ENCODE data around the gene GOLGA2.

The GOLGA2 gene, protein sequence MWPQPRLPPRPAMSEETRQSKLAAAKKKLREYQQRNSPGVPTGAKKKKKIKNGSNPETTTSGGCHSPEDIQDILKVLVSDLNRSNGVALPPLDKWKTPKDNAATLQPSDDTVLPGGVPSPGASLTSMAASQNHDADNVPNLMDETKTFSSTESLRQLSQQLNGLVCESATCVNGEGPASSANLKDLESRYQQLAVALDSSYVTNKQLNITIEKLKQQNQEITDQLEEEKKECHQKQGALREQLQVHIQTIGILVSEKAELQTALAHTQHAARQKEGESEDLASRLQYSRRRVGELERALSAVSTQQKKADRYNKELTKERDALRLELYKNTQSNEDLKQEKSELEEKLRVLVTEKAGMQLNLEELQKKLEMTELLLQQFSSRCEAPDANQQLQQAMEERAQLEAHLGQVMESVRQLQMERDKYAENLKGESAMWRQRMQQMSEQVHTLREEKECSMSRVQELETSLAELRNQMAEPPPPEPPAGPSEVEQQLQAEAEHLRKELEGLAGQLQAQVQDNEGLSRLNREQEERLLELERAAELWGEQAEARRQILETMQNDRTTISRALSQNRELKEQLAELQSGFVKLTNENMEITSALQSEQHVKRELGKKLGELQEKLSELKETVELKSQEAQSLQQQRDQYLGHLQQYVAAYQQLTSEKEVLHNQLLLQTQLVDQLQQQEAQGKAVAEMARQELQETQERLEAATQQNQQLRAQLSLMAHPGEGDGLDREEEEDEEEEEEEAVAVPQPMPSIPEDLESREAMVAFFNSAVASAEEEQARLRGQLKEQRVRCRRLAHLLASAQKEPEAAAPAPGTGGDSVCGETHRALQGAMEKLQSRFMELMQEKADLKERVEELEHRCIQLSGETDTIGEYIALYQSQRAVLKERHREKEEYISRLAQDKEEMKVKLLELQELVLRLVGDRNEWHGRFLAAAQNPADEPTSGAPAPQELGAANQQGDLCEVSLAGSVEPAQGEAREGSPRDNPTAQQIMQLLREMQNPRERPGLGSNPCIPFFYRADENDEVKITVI

DNA sequence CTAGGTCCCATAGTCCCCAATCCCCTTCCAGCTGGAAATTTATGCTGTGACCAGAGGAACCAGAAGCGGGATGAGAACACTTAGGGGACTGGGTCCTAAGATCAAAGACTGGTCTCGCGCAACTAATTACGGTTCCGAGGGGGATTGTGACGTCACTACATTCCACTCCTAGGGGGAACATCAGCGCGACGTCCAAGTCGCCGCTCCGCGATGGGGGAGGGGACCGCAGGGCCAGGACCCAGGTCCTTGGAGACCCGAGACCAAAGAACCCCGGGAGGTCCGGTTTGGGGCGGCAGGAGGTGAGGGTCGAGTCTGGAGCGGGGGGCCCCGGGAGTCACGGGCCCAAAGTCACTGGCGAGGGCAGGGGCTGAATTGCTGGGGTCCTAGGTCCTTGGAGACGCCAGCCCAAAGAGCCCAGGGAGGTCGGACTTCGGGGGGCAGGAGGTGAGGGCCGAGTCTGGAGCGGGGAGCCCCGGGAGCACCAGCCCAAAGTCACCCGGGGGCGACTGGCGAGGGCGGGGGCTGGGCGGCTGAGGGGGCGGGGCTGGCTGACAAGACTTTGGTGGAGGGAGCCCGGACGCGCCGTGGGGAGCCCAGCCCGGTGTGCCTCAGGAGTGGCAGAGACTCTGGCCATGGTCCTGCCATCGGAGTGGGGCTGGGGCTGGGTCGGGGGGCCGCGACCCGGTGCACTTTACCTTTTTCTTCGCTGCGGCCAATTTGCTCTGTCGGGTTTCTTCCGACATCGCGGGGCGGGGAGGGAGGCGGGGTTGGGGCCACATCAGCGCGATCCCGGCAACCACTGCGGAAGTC, at the start of gene GOLGA2:
GOLGA2 (minus strand) TSS at position 810 of the 810 bp plus-strand sequence; CDS start at position 779, 31 bp downstream.
- DNase-seq (ENCODE audit: low read depth in 1 of 2, low spot score in 1 of 2): no peak

DNA sequence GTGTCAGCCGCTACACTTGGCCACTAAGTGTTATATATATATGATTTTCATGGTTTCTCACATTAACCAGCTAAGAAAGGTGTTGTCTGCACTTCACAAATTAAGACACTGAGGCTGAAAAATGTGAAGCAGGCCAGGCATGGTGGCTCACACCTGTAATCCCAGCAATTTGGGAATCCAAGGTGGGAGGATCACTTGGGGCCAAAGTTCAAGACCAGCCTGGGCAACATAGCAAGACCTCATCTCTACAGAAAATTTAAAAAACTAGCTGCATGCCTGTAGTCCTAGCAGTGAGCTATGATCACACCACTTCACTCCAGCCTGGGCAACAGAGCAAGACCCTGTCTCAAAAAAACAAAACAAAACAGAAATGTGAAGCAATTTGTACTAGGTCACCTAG, 48.6 kb upstream of the GOLGA2 start:
- no peak for DNase-seq (ENCODE audit: low read depth in 1 of 2, low spot score in 1 of 2)

DNA sequence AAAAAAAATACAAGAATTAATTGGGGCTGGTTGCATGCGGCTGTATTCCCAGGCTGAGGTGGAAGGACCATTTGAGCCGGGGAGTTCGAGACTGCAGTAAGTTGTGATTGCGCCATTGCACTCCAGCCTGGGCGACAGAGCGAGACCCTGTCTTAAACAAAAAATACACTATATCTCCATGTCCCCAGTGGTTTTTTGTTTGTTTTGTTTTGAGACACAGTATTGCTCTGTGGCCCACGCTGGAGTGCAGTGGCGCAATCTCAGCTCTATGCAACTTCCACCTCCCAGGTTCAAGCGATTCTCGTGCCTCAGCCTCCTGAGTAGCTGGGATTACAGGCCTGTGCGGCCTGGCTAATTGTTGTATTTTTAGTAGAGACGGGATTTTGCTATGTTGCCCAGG, 48.0 kb upstream of the GOLGA2 start:
- DNase-seq (ENCODE audit: low read depth in 1 of 2, low spot score in 1 of 2): no peak

DNA sequence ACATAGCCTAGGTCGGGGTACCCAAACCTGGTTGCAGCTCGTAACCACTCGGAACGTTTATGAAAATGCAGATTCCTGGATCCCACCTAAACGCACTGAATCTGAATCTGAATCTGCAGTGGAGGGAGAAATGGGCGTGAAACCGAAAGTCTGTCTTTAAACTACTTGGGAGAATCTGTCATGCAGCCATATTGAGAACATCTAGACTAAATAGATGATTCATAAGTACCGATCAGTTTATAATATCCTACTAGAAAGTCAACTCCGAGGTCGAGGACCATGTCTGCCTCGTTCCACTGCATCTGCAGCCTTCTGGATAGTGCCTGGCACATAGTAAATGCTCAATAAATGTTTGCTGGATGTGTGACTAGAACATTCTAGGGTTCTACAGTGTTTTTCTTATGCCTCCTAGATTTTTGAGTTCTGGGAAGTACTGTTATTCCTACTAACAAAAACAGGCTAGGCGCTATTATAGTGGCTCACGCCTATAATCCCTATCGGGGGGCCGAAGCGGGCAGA, 47.5 kb upstream of the GOLGA2 start:
- DNase-seq (ENCODE audit: low read depth in 1 of 2, low spot score in 1 of 2): no peak

DNA sequence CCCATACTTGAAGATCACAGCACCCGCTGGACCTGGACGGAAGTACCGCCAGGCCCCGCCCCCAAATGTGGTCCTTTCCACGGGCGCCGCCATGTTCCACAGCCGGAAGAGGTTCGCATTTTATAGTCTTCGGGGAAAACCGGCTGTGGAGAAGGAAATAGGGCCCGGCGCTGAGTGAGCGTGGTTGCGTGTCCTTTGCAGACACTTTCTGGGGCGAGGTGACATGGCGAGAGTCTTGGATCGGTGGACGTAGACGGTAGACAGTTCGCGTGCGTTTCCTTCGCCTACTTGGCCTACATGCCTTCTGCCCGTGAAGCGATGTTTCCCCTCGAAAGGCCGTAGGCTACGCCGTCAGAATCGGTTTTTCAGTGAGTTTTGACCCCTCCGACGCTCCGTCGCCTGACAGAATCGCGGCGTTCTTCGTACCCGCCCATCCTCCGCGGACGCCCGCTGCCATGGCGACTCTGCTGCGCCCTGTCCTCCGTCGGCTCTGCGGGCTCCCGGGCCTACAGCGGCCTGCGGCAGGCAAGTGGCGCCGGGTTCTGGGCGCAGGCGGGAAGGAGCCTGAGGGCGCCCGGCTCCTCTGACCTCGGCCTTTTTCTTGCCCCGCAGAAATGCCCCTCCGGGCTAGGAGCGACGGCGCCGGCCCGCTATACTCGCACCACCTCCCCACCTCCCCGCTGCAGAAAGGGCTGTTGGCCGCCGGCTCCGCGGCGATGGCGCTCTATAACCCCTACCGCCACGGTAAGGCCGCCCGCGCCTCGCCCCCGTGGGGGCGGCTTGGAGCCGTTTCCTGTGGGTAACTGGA, 46.8 kb upstream of the GOLGA2 start, which contains the start of the genes COQ4 and TRUB2:
COQ4 (plus strand) TSS at position 436 of the 808 bp plus-strand sequence; CDS start at position 456, 20 bp downstream.
TRUB2 (minus strand) TSS at position 44 of the 808 bp plus-strand sequence; CDS start at position 5, 39 bp downstream.
- peak; percentile 86 to 87 for DNase-seq (ENCODE audit: low read depth in 1 of 2, low spot score in 1 of 2)

DNA sequence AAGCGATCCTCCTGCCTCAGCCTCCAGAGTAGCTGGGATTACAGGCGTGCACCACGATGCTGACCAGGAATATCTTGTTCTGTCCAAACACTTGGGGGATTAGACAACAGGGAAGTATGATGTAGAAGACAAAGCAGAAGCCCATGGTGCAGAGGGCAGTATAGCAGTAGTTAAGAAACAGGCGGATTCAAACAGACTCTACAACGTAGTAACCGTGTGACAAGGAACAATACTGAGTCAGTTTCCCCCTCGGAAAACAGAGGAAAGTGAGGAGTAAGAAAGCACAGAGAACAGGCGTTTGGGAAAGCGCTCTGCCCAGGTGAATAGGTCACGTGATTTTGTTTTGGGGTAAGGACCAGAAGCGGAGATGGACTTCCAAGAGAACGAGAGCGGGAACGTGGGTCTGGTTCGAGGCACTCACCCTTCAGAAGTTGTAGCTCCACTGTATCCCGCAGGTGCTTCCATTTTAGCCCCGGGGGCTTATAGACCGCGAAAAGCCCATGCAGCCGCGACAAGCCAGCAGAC, 46.1 kb upstream of the GOLGA2 start:
- DNase-seq (ENCODE audit: low read depth in 1 of 2, low spot score in 1 of 2): no peak

DNA sequence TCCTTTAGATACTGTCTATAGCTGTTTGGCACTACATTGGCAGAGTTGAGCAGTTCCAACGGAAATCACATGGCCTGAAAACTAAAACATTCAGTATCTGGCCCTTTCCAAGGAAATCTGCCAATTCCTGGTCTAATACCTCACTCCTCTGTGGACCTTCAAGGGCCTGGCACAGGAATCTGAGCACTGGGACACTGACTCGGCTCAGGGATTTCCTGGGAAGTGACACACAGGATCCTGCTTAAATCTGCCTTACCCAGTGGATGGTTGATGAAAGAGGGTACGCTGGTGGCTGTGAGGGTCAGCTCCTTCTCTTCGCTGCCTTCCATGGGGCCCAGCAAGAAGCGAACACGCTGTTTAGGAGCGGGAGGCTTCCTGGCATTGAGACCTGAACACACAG, 45.5 kb upstream of the GOLGA2 start:
- no peak for DNase-seq (ENCODE audit: low read depth in 1 of 2, low spot score in 1 of 2)

DNA sequence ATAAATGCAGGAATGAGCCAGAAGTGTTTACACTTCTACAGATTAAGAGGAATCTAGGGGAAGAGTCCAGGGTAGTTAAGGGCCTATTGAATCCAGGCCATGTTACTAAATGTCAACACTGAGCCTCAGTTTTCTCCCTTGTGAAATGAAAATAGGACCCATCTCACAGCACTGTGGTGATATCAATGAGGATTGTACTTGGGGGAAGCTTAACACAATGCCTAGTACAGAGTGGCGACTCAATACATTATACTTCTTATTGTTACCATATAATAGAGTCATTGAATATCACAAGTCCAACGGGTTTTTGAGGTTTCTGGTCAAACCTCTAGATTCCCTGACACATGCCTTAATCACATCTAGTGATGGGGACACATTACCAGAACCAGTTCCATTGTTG, 41.8 kb upstream of the GOLGA2 start:
- DNase-seq (ENCODE audit: low read depth in 1 of 2, low spot score in 1 of 2): no peak

DNA sequence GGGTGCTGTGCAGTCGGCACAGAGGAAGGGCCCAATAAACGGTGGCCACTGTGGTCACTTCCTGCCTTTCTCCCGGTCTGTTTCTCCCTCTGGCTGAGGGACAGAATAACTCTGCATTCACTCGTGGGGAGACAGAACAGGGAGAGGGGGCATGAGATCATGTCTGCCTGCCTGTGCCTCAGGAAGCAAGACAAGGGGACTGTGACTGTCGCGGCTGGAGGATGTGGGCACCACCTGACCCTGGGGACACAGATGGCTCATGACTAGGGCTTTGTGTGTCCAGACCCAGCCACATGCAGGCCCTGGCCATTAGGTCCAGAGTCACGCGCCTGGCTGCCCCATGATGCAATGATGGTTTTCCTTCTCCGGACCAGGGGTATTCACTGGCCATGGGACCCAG, 40.6 kb upstream of the GOLGA2 start:
- DNase-seq (ENCODE audit: low read depth in 1 of 2, low spot score in 1 of 2): no peak

DNA sequence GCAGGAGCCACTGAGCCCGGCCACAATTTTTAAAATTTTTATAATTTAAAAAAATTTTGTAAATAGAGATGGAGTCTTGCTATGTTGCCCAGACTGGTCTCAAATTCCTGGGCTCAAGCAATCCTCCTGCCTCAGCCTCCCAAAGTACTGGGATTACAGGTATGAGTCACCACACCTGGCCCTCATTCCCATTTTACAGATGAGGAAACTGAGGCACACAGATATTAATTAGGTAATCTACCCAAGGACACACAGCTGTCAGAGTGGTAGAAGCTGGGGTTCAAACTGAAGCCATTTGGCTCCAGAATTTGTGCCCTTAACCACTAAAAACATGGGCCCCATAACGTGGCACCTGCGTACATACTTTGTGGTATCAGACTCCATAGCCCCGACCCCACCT, 38.9 kb upstream of the GOLGA2 start:
- DNase-seq (ENCODE audit: low read depth in 1 of 2, low spot score in 1 of 2): no peak

DNA sequence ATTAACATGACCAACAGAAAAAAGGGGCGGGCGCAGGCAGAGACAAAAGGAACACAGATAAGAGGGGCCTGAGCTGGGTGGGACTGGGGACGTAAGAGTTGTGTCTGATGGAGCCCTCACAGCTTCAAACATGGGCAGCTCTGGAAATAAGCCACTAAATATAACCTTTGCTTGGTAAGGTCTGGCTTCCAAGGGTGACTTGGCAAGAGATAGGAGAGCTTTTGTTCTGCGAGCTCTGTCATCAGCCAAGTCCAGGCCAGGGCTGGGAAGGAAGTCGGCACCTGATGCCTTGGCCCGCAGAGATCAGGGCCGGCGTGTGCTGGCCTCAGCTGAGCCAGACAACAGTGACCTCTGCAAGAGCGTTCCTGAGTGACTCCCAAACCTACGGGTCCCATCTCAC, 34.7 kb upstream of the GOLGA2 start:
- no peak for DNase-seq (ENCODE audit: low read depth in 1 of 2, low spot score in 1 of 2)

DNA sequence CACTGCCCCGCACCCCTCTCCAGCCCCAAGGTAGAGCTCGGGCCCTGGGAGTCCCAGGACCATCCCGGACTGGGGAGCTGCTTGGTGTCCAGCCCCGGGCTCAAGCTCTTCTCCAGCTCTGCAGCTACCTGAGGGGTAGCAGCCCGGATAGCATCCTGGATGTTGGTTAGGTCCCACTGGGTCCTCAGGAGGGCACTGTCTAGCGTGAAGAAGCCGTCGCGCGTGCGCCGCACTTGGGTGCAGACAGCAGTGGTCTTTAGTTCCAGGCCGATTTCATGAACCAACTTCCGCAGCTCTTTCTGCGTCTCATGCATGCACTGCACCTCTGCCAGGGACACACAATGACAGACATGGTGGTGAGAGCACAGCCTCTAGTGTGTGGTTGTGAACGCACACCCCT, 33.7 kb upstream of the GOLGA2 start:
- DNase-seq (ENCODE audit: low read depth in 1 of 2, low spot score in 1 of 2): no peak

DNA sequence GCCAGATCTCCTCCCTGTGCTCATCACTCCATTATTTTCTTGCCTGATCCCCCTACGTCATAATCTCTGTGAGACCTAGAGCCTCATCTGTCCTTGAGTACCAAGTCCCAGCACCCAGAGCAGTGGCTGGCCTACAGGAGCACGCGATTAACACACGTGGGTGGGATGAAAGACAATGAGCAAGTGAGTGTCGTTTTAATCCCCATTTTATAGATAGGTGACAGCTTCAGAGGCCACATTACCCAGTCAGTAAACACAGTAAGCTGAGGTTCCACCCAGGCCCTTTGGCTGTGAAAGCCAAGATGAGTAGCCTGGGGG, 29.1 kb upstream of the GOLGA2 start:
- DNase-seq (ENCODE audit: low read depth in 1 of 2, low spot score in 1 of 2): no peak

DNA sequence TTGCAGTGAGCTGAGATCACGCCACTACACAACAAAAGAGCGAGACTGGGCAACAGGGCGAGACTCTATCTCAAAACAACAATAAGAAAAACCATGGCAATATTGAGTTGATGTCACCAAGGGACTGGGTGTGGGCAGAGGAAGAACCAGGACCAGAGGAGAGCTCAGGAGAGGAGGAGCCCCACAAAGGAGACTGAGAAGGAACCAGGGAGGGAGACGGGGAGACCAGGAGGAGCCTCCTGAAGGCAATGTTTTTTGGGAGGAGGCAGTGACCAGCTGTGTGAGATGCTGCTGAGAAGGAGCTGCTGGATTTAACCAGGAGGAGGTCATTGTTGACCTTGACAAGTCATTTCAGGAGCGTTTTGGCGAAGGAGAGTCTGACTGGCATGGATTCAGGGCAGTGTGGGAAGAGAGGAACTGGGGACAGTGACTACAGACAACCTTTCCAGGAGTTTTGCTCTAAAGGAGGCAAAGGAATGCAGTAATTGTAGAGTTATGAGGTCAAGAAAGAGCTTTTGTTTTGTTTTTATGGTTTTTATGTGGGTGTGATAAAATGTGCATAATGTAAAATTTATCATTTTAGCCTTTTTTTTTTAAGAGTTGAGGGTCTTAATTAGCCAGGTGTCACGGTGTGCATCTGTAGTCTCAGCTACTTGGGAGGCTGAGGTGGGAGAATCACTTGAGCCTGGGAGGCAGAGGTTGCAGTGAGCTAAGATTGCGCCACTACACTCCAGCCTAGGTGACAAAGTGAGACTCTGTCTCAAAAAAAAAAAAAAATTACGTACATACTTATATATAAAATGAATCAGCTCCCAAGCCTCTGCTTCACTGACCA, 28.5 kb upstream of the GOLGA2 start:
- DNase-seq (ENCODE audit: low read depth in 1 of 2, low spot score in 1 of 2): no peak

DNA sequence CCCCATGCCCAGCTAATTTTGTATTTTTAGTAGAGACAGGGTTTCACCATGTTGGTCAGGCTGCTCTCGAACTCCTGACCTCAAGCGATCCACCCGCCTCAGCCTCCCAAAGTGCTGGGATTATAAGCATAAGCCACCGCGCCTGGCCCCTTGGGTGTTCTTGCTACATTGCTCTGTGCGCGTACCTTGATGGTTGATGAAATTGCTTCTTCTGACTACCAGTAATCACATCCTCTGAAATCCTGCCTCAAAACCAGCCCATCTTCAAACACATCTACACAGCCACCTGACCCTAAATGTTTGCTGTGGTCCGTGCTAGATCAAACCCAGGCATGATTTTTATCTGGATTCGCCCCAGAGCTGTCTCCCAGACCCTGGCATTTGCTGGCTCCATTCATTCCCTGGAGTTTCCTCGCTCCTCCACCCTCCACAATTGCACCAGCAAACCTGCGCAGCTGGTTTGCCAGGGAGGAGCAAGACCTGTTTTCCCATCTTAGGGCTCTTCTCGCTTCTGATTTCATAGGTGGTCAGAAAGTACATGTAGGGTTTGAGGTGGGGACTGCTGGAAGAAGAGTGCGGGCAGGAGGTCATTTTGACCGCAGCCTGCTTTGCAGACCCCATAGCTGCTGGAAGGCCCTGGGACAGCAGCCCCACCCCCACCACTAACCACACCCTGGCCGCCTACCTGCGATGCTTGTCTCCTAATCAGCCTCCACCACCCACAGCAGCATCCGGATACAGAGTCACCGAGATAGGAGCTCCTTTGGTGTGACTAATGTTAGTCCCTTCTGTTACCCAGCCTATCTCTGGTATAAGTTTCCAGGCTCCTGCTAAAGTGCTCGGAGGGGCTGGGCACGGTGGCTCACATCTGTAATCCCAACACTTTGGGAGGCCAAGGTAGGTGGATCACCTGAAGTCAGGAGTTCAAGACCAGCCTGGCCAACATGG, 23.0 kb upstream of the GOLGA2 start:
- DNase-seq (ENCODE audit: low read depth in 1 of 2, low spot score in 1 of 2): no peak

DNA sequence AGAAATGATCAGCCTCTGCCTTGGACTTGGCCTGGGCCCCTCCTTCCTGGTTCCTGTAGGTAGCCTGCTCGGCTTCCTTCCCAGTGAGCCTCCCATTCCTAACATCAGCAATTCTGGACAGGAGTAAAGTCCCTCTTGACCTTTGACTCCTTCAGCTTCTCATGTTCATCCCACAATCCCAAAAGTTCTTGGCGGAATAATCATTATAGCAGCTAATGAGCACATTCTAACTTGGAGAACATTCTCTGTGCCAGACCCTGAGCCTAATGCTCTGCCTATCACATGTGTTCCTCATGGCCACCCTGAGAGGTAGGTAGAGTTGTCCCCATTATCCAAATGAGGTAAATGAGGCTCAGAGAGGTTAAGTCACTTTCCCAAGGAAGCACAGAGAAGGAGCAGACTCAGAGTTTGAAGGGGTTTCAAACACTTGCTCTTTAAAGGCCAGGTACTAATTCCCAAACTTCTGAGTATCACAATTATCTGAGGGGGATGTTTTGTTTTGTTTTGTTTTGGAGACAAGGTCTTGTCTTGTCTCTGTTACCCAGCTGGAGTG, 21.5 kb upstream of the GOLGA2 start:
- no peak for DNase-seq (ENCODE audit: low read depth in 1 of 2, low spot score in 1 of 2)

Data from stimulated activated CD4-positive, alpha-beta T cell treated with anti-CD3 and anti-CD28 coated beads, Interleukin-15, amount 100 ng/mL, for 1 hour (primary cell).